Transverse colon (tissue), 4 donors: ENCODE results near the gene NPM3.

Experiments
- CTCF ChIP-seq, 5 experiments: fragments of 200-600 bp in 3 of 5; fragments of 450-650 bp in 2 of 5; sonication (generic) in 3 of 5; IDR thresholded peaks; 1 replicate in 2 of 5; 2 replicates in 3 of 5; pipeline ENCODE4 v1.5.1; 2016 to 2017; ENCODE audit warnings: antibody characterized with exemption in 5 of 5, inconsistent platforms in 3 of 5, mild to moderate bottlenecking in 2 of 5, moderate library complexity in 1 of 5
- POLR2AphosphoS5 ChIP-seq, 3 donors: sonication (generic); formaldehyde crosslinking; IDR thresholded peaks; one replicate each; pipeline ENCODE4 v1.6.1; 2016; ENCODE audit warnings: antibody characterized with exemption in 3 of 3

- no peak for TF ChIP-seq CTCF (IDR thresholded peaks at IDR 0.05)
- TF ChIP-seq POLR2AphosphoS5 (IDR thresholded peaks at IDR 0.05), result peak; percentile 69 to 85 (median 76)
These were observed 34.3 kb upstream of the NPM3 start for GRCh38 chr10:101817337-101818118.
